Activated T-cell treated with anti-CD3 and anti-CD28 coated beads, Interleukin-2, amount 50 U/mL, for 1 hour (primary cell): ENCODE results near the gene ITPR3.
"Not testable (repeated sequence)": the region's sequence is repeated elsewhere in the genome, so short reads cannot be mapped to it uniquely, and the experiment has no call there.

Source experiments
- DNase-seq: peaks from one replicate; pipeline ENCODE4 v3.0.0-alpha.2; 2020

The ITPR3 gene

DNA sequence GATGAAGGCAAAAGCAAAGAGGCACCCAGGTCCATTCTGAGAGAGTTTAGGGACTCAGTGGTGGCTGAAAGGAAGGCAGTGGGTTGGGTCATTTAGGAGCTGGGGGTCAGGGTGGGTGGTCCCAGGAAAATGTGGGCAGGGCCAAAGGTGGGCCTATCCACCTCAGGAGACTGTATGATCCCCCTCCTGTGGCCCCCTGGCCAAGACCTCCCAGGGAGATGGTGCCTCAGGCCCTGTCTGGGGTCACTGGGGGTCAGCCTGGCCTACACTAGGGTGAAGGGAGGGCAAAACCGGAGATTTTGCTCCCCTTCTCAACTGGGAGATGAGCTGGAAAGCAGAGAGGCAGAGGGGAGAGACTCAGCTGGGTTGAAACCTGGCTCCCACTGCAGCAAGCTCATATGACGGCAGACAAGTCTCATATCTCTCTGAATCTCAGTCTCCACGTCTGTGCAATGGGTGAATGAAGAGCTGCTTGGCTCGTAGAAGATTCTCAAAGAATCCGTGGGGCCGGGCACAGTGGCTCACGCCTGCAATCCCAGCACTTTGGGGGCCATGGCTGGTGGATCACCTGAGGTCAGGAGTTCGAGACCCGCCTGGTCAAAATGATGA lies 29.6 kb upstream of the ITPR3 start:
- no peak for DNase-seq

DNA sequence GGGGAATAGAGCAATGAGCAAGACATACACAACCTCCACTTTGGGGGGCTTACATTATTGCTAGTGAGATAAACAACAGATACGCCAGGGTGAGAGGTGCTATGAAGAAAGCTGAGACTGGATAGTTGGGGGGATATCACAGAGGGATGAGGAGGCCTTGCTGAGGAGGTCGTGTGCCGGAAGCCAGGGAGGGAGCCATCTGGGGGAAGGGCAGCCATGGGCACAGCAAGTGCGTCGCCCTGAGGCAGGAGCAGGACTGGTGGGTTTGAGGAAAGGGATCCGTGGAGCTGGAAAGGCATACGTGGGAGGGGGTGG lies 28.9 kb upstream of the ITPR3 start:
- no peak for DNase-seq

DNA sequence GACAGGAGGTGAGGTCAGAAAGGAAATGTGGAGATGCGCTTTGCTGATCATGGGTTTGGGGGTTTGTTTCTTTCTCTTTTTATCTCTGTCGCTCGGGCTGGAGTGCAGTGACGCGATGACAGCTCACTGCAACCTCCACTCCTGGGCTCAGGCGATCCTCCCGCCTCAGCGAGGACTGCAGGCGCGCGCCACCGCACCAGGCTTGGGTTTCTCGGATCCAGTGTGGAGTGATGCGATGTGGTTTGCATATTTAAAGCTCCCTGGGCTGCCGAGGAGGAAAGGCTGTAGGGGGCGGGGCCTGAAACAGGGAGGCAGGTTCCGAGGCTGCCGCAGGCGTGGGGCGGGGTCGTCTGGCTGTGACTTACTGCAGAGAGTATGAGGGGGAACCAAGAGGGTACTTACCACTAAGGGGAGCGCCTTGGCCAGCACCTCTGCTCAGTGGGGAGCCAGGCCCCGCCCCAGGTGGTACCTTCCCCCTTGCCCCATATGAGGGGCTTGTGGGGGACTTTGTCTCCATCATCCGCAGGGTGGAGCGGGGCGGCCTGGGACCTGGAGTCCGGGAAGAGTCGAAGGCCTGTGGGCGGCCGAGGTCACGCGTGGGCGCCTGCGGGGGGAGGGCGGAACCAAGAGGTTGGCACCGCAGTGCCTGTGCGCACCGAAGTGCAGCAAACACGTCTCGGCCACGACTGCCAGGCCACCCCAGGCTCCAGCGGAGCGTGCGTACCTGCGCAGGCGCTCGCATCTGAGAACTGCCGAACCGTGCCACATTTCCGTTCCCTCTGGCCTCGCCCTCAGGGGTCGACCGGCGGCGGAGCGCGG lies 28.3 kb upstream of the ITPR3 start:
- peak; percentile 61 for DNase-seq

DNA sequence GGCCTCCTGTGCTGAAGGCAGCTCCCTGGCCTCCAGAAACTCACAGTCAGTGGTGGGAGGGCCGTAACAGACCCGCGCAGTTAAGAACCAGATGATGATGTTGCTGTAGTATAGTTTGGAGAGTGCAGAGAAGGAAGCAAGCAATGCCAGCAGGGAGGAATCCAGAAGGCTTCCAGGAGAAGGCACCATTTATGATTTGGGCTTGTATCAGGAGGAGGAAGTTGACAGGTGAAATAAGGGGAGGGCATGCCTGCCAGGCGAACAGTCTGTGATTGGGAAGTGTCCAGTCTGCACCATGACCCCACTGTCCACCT lies 27.8 kb upstream of the ITPR3 start:
- no peak for DNase-seq

DNA sequence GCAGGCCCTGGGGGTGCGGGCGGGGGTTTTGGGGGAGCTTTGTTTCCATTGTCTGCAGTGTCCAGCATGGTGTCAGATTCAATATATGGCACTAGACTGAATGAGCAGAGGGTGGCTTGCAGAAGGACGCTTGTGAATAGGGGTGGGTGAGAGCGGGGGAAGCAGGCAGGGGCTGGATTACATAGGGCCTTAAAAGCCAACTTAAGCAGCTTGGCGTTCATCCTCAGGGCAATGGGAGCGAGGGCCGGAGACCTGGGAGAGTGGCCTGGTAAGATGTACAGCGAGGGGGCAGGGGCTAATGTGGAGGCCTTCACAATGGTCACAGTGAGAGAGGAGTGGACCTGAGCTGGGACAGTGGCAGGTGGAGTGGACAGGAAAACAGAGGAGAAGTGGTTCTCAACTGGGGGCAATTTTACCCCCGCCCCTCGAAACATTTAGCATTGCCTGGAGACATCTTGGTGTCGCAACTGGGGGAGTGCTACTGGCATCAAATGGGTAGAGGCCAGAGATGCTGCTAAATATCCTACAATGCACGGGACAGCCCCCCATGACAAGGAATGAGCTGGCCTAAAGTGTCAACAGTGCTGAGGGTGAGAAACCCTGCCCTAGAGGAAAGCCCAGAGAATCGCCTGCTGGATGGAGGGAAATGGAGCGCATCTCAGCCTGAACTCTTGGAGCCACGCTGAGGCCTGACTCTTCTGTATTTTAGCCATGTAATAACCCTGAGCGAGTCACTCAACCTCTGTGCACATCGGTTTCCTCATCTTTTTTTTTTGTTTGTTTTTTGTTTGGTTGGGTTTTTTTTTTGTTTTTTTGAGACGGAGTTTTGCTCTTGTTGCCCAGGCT lies 25.9 kb upstream of the ITPR3 start:
- no peak for DNase-seq

DNA sequence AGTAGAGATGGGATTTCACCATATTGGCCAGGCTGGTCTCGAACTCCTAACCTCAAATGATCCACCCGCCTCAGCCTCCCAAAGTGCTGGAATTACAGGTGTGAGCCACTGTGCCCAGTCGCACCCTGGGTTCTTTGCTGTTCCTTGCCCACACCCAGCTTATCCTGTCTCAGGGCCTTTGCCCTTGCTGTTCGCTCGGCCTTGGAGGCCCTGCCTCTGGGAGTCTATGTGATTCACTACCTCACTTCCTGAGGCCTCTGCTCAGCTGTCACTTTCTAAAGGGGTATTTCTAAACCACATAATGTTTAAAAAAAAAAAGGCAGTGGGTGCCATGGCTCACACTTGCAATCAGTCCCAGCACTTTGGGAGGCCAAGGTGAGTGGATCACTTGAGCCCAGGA lies 24.2 kb upstream of the ITPR3 start:
- not testable (repeated sequence) for DNase-seq

DNA sequence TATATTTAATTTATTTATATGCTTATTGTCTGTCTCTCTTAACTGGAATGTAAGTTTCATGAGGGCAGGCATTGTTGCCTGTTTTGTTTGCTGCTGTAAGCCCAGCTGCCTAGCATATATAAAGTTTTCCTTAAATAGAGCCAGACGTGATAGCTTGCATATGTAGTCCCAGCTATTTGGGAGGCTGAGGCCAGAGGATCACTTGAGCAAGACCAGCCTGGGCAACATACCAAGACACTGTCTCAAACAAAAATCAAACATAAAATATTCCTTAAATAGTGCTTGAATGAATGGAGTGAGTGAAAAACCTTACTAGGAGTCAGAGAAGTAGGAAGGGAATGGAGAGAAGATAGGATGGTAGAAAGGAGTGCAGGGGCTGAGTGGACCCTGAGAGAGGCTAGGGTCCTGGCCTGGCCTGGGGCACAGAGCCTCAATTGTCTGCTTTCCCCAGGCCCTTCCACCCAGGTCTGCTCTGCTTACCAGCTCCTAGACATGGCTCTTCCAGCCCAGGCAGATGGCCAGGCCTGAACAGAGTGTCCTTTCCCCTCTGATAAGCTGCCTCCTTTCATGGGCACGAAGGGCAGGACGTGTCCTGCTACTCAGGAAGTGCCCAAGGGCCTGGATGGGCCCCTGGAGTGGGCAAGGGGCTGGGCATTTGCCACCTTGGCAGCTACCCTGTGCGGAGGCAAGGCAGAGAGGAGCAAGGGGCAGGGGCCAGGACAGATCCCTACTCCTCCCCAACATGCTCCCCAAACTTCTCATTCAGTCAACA lies 23.4 kb upstream of the ITPR3 start:
- no peak for DNase-seq

DNA sequence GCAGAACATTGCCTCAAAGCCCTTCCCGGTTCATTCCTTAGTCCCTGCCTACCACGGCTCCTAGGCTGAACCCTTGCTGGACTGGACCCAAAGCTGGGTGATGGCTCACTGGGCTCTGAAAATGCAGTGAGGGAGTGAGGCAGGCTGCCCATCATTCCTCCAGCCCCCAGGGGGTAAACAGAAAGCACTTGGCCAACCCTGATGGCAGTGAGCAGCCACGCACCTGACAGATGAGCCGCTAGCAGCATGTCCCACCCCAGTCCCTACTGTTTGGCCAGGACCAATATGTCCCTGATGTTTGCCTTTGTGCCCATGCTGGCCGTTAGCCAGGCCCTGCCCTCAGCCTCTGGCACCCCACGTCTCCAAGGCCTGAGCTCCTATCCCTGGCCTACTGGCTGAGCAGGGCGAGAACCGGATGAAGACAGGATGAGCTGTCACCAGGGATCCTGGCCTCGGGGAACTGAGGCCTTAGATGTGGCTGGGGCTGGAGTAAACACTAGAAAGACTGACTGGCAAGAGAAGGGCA lies 21.6 kb upstream of the ITPR3 start:
- DNase-seq, result no peak

DNA sequence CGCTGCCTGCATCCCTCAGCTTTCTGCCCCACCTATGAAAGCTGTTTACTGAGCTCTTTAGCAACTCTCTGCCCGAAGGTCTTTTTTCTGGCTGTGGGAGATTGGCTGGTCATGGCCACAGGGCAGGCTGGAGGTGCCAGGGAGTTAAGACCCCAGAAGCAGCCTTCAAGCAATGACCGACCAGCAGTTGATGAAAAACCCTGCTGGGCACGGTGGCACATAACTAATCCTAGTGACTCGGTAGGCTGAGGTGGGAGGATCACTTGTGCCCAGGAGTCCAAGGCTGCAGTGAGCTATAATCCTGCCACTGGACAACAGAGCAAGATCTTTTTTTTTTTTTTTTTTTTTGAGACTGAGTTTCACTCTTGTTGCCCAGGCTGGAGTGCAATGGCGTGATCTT lies 20.4 kb upstream of the ITPR3 start:
- no peak for DNase-seq

DNA sequence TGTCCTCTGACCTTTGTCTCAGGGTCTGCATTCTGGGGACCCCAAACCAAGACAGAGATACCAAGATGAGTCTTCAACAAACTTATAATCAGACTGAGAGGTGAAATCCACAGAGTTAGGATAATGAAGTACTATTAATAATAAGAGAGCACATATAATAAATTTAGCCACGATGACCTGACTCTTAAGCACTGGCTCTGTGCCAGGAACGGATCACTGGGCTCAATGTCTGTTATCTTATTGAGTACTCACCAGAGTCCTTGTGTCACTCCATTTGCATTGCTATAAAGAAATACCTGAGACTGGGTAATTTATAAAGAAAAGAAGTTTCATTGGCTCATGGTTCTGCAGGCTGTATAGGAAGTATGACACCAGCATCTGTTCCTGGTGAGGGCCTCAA lies 18.9 kb upstream of the ITPR3 start:
- DNase-seq, result no peak

DNA sequence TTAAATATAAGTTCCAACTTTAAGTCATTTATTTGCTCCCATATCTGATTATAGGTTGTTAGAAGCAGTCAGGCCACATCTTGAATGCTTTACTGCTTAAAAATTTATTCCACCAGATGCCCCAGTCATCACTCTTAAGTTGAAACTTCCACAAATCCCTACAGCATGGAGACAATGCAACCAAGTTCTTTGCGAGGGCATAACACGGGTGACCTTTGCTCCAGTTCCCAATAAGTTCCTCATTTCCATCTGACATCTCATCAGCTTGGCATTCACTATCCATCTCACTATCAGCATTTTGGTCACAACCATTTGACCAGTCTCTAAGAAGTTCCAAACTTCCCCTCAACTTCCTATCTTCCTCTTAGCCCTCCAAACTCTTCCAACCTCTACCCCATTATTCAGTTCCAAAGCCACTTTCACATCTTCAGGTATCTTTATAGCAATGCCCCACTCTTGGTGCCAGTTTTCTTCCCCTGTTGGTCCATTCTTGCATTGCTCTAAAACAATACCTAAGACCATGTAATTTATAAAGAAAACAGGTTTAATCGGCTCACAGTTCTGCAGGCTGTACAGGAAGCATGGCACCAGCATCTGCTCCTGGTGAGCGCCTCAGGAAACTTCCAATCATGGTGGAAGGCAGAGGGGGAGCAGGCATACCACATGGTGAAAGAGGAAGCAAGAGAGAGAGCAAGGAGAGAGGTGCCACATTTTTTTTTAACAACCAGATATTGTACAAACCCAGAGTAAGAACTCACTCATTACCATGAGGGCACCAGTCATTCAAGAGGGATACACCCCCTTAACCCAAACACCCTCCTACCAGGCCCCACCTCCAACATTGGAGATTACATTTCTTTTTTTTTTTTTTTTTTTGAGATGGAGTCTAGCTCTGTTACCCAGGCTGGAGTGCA lies 15.9 kb upstream of the ITPR3 start:
- no peak for DNase-seq

DNA sequence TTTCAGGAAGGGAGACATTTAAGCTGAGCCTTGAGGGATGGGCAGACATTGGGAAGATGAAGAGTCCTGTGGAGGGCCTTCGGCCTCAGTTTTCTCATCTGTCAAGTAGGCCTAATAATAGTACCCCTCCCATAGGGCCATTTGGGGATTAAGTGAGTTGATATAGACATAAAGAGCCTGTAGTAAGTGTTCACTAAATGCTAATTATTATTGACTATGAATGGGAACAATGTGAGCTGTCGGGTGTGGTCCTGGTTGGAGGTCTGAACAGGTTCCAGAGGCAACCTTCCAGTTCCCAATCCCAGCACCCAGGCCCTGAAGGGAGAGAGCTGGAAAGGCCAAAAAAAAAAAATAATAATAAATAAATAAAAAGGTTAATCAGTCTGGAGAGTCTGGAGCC lies 14.5 kb upstream of the ITPR3 start:
- DNase-seq, result no peak

DNA sequence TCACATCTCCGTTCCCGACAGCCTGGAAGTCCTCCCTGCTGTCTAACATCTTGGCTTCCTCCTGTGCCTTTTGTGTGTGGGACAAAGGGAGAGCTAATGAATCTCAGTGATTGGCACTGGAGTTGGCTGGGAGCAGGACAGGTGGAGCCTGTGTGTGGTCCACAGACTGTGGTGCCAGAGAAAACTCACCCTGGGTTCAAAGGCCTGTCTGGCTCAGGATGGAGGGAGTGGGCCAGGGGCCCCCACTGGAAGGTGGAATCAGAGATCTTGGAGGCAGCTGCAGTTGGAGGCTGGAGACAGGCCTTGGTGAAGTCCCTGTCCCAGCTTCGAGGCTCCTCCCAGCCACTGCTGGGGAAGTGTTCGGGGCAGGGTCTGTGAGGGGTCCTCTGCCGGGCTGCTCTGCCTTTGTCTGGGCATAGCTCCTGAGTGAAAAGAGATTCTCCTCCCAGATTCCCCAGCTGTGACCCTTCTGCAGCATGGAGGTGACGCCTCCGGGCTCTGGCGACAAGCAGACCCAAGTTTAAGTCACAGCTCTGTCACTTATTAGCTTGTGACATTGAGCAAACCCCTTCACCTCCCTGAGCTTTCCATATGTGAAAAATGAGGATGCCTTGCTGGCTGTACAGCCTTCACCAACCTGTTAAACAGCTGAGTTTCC lies 13.9 kb upstream of the ITPR3 start:
- no peak for DNase-seq

DNA sequence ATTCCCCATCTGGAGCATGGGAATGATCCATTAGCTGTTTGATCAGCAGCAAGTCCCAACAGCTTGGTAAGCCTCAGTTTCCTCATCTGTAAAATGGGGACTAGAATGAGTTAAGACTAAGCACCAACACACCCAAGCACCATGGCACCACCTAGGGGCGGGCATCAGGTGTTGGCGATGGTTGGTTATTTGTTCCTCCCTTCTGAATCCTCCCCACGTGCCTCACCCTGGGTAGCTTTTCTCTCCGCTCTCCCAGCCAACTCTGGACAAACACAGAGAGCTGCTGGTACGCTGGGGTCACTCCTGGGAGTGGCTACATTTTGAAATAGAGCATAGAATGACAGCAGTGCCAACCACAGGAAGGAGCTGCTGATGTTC lies 13.3 kb upstream of the ITPR3 start:
- no peak for DNase-seq

DNA sequence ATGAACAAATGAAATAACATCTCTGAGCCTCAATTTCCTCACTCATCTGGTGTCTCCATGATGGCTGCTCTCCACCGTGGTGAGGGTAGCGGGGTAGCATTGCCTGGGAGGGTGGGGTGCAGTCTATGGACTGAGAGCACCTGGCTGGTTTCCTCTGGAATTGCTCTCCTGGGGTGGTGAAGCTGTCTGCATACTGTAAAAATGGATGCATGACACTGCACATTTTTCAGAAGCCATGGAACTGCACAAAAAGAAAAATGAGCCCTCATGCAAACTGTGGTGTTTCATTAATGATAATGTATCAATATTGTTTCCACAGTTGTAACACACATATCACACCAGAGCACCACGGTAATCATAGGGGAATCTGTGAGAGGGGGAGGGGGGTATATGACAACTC lies 12.1 kb upstream of the ITPR3 start:
- no peak for DNase-seq

DNA sequence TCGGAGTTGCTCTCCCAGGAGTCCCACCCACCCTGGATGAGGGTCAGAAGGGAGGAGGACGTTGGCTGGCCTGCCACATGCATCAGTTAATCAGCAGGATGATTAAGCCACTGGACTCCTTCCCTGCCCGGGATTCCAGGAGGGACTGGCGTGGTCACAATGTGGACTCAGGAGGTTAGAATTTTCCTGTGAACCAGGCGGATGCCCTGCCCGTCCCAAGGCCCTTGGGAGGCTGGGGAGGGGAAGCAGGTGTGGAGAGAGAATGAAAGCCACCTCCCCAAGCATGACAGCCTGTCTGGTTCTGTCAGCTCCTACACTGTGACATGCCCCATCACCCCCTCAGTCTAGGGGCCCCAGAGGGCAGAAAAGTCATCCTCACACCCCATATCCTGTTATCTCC lies 11.6 kb upstream of the ITPR3 start:
- DNase-seq, result no peak

DNA sequence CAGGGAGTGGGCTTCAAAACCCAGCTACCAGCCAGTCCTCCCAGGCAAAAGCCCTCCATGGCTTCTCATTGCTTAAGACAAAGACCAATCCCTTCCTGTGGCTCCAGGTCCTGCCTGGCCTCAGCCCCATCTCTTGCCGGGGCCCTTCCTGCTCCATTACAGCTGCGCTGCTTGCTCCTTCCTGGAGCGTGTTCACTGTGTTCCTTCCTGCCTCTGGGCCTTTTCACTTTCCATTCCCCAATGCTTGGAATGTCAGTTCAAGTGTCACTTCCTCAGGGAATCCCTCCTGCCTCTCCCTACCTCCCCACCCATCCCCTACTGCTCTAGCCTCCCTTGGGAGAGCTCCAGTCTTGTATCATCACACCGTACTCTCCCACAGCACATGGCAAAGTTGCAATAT lies 11.1 kb upstream of the ITPR3 start:
- DNase-seq, result no peak

DNA sequence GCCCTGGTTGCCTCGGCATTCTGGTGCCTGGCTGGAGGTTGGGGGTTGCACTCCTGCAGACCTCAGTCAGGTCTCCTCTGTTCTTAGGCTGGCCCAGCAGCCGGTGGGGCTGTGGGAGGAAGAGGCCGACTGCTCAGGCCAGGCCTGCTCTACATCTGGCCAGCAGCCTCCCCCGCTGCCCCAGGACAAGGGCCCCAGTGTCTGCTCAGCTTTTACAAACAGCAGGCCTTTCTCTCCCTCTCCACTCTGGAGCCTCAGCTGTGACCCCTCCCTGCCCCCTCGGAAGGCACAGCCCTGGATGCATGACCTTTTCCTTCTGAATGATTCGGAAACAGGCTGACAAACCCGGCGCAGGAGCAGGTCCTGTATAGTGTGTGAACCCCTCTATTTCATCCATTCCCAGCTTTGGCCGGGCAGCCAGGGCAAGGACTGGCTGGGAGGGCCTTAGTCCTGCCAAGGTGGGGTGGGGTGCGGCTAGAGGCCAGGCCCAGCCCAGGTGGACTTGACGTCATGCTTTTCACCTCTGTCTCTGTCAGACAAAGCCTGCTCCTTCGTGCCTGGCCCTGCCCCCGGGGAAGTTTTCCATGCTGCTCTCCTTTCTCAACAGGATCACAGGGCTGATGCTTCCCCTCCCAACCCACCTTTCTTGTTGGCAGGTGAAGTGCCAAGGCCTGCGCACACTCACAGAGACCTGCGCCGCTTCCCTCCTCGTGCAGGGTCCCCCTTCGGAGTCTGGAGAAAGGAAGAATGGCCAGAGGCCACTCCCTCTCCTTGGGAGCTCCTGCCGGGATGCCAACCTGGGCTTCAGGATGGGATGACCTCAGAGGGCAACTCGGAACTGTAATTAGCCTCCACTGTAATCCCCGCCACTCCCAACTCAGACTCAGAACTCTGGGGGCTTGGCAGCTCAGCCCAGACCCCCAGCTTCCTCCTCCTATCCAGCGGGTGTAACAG lies 10.1 kb upstream of the ITPR3 start:
- DNase-seq, result no peak

DNA sequence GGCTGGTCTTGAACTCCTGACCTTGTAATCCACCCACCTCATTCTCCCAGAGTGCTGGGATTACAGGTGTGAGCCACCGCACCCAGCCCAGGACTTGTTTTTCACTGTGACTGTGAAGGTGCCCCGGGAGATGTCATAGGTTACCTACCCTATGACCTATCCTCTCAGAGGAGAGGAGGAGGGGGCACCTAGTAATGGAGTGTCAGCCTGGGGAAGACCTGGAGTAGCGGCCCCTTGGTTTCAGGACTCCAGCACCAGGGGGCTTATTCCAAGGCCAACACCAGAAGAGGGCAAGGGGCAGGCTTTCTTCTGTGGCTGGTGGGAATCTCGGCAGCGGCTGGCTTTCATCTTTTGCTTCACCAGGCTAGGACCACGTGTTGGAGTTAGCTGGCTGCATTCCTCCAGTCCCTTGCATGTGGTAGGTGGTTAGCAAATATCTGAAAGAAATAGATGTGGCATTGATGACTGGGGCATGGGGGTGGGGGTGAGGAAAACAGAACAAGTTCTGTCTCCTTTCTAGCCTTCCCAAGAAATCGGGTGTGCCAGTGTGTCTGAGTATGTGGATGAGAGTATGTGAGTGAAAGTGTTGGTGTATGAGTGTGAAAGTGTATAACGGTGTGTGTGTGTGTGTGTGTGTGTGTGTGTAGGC lies 7.9 kb upstream of the ITPR3 start:
- no peak for DNase-seq

DNA sequence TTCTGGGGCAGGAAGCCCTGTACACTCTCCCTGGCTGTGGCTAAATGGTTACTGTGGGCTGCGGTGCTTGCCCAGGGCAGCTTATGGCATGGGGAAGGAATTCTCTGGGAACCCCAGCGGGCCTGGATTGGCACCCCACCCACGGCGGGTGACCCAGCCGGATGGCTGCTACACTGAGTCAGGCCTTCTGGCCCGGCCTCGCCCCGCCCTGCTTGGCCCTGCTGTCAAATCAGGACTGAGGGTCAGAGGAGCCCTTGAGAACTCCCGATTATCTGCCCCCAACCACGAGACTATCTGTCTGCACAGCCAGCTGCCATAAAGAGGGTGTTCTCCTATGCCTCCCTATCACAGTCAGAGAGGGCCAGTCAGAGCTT lies 7.3 kb upstream of the ITPR3 start:
- DNase-seq, result no peak
